CD14-positive monocyte (primary cell): Measurements from ENCODE around the gene CHST14. TPM values are rescaled to one million over a fixed set of nuclear protein-coding genes. Genes with fewer than 3 reads are reported as not detected.

Experiments used
- DNase-seq, 3 donors: peaks; one replicate each; pipeline ENCODE4 v3.0.0-alpha.2; 2011 to 2022
- H2AFZ ChIP-seq: 2 replicates; pipeline ENCODE4 v1.6.0; 2012; ENCODE audit warnings: mild to moderate bottlenecking, low read depth, low read length, inconsistent platforms; ENCODE audit not compliant: insufficient read depth, poor library complexity, severe bottlenecking
- H3K27ac ChIP-seq, 2 donors: 1 replicate in 1 of 2; 2 replicates in 1 of 2; pipeline ENCODE4 v1.5.1; 2012 to 2013; ENCODE audit warnings: low read length in 2 of 2, control low read depth in 1 of 2, inconsistent platforms in 1 of 2, low read depth in 1 of 2, mild to moderate bottlenecking in 1 of 2
- H3K27me3 ChIP-seq, 2 donors: one replicate each; pipeline versions ENCODE4 v1.6.0 to v1.6.1; 2011 to 2013; ENCODE audit warnings: low read length in 2 of 2; ENCODE audit not compliant: control insufficient read depth in 2 of 2, insufficient read depth in 2 of 2
- H3K36me3 ChIP-seq, 2 donors: replicated peaks in 1 of 2; 1 replicate in 1 of 2; 2 replicates in 1 of 2; pipeline versions ENCODE4 v1.5.1 to v1.6.1; 2012 to 2013; ENCODE audit warnings: low read length in 2 of 2, control low read depth in 1 of 2, inconsistent platforms in 1 of 2, mild to moderate bottlenecking in 1 of 2; ENCODE audit not compliant: insufficient read depth in 2 of 2, control insufficient read depth in 1 of 2
- H3K4me1 ChIP-seq, 2 donors: 1 replicate in 1 of 2; 2 replicates in 1 of 2; pipeline versions ENCODE4 v1.5.1 to v1.6.1; 2012 to 2013; ENCODE audit warnings: low read length in 2 of 2, control low read depth in 1 of 2, inconsistent platforms in 1 of 2, mild to moderate bottlenecking in 1 of 2, moderate library complexity in 1 of 2; ENCODE audit not compliant: insufficient read depth in 2 of 2, control insufficient read depth in 1 of 2
- H3K4me2 ChIP-seq: replicated peaks from 2 replicates; pipeline ENCODE3; 2012; ENCODE audit warnings: low read length, moderate library complexity, mild to moderate bottlenecking; ENCODE audit not compliant: poor library complexity, severe bottlenecking; ENCODE audit errors: extremely low read depth
- H3K4me3 ChIP-seq, 3 experiments: fragments of 200-600 bp in 1 of 3; sonication (generic) in 1 of 3; replicated peaks in 1 of 3; 1 replicate in 2 of 3; 2 replicates in 1 of 3; pipeline ENCODE4 v1.5.1; 2011 to 2013; ENCODE audit warnings: low read length in 3 of 3, mild to moderate bottlenecking in 3 of 3, control low read depth in 2 of 3, low read depth in 2 of 3, inconsistent platforms in 1 of 3, moderate library complexity in 1 of 3
- H3K79me2 ChIP-seq: 2 replicates; pipeline ENCODE4 v1.6.0; 2012; ENCODE audit warnings: mild to moderate bottlenecking, control low read depth, inconsistent platforms, low read length, moderate library complexity; ENCODE audit not compliant: insufficient read depth
- H3K9ac ChIP-seq: 2 replicates; pipeline ENCODE4 v1.6.0; 2017; ENCODE audit warnings: low read length, mild to moderate bottlenecking; ENCODE audit not compliant: insufficient read depth, poor library complexity, severe bottlenecking
- H3K9me3 ChIP-seq, 2 donors: replicated peaks in 1 of 2; 1 replicate in 1 of 2; 2 replicates in 1 of 2; pipeline versions ENCODE4 v1.5.1 to v1.6.1; 2012 to 2013; ENCODE audit warnings: low read length in 2 of 2, control low read depth in 1 of 2; ENCODE audit not compliant: control insufficient read depth in 1 of 2, insufficient read depth in 1 of 2
- H4K20me1 ChIP-seq: 2 replicates; pipeline ENCODE4 v1.6.0; 2012; ENCODE audit warnings: mild to moderate bottlenecking, low read length, control low read depth, moderate library complexity; ENCODE audit not compliant: insufficient read depth
- H3K27ac Mint-ChIP-seq, 7 donors: one replicate each; pipeline ENCODE4 v1.8.0; 2020; ENCODE audit warnings: mild to moderate bottlenecking in 7 of 7, mixed read lengths in 7 of 7, moderate library complexity in 6 of 7, inconsistent platforms in 2 of 7
- H3K27me3 Mint-ChIP-seq, 3 donors: one replicate each; pipeline ENCODE4 v1.8.0; 2021 to 2022; ENCODE audit warnings: low read depth in 3 of 3, mild to moderate bottlenecking in 3 of 3, mixed read lengths in 3 of 3, moderate library complexity in 3 of 3, inconsistent platforms in 1 of 3
- H3K36me3 Mint-ChIP-seq, 2 donors: one replicate each; pipeline ENCODE4 v1.8.0; 2020; ENCODE audit warnings: mixed read lengths in 2 of 2, inconsistent platforms in 1 of 2, mild to moderate bottlenecking in 1 of 2
- H3K4me1 Mint-ChIP-seq: one replicate; pipeline ENCODE4 v1.8.0; 2020; ENCODE audit warnings: mild to moderate bottlenecking, mixed read lengths
- H3K4me3 Mint-ChIP-seq, 2 donors: one replicate each; pipeline ENCODE4 v1.8.0; 2020; ENCODE audit warnings: mild to moderate bottlenecking in 2 of 2, mixed read lengths in 2 of 2, moderate library complexity in 1 of 2
- H3K9me3 Mint-ChIP-seq, 7 donors: one replicate each; pipeline ENCODE4 v1.8.0; 2020 to 2022; ENCODE audit warnings: mixed read lengths in 7 of 7, mild to moderate bottlenecking in 6 of 7, moderate library complexity in 6 of 7, inconsistent platforms in 2 of 7
- CTCF ChIP-seq: fragments of 200-600 bp; IDR thresholded peaks from one replicate; pipeline ENCODE4 v1.8.0; 2022; ENCODE audit warnings: antibody characterized with exemption, mild to moderate bottlenecking
- WGBS: methylation state at CpG from one replicate; pipeline ENCODE4 v1.1.5; 2013; ENCODE audit warnings: missing lambda C conversion rate; ENCODE audit not compliant: insufficient coverage; 5-methylcytosine and 5-hydroxymethylcytosine counted together
- intact Hi-C, 2 donors: fragments of 100-400 bp; cut with micrococcal nuclease; formaldehyde crosslinking; loops; one replicate each; pipeline versions ENCODE4 v1.15.0 to v1.15.1; 2023
- polyA plus RNA-seq, 3 donors: library from polyadenylated mRNA; depleted of rRNA in 1 of 3; unstranded in 2 of 3; stranded (reverse) in 1 of 3; fragments of 300-500 nt in 2 of 3; fragments of >200 nt in 1 of 3; fragmentation: Illumina TruSeq in 2 of 3; gene quantifications; 1 replicate in 2 of 3; 2 replicates in 1 of 3; pipeline ENCODE4 v1.2.3, GENCODE V29; 2012 to 2021

Gene CHST14
- polyA plus RNA-seq, 3 donors, result 0.85 to 5.2 (median 1.2) TPM

GRCh38 chr15:40437752-40438687, 32.8 kb upstream of the CHST14 start:
- peaks cover 28 to 44% of the 10 kb centered on the region in 2 donors for H3K4me1 ChIP-seq

More at GRCh38 chr15:40437752-40438687, 32.8 kb upstream of the CHST14 start:
- peaks cover 12 to 19% of the 10 kb centered on the region in 2 donors for H3K36me3 Mint-ChIP-seq
- peaks cover 0 to 7% of the 10 kb centered on the region in 2 donors for H3K9me3 ChIP-seq
- H3K4me1 Mint-ChIP-seq, result peaks cover 36% of the 10 kb centered on the region
- peaks cover 41 to 74% of the 10 kb centered on the region in 2 donors for H3K27me3 ChIP-seq
- H3K4me2 ChIP-seq, result no peak overlapping the region
- H3K9ac ChIP-seq, result no peak overlapping the region
- TF ChIP-seq CTCF, result no peak
- H4K20me1 ChIP-seq, result peaks cover 12% of the 10 kb centered on the region
- peak overlapping the region in 1 of 2 donors; percentile 99 for H3K4me3 Mint-ChIP-seq
- WGBS, result 81% methylated on average over 13 of the region's 21 CpGs
- intact Hi-C loops, result no loop called here
- H3K27me3 Mint-ChIP-seq, result peaks cover 70 to 84% (median 78%) of the 10 kb centered on the region in 3 donors
- H2AFZ ChIP-seq, result no peak overlapping the region
- peaks cover 0 to 33% (median 7%) of the 10 kb centered on the region in 7 donors for H3K9me3 Mint-ChIP-seq
- no peaks in the 10 kb centered on the region for H3K36me3 ChIP-seq
- H3K27ac ChIP-seq, result no peak overlapping the region
- H3K79me2 ChIP-seq, result peaks cover 13% of the 10 kb centered on the region
- DNase-seq, result no peak
- no peak overlapping the region for H3K27ac Mint-ChIP-seq
- no peak overlapping the region for H3K4me3 ChIP-seq
